Activated CD4-positive, alpha-beta T cell treated with anti-CD3 and anti-CD28 coated beads, Interleukin-2, amount 10 ng/mL, durations not matched to agents 24 days and 14 days (primary cell): ENCODE data around the gene CLDN4. TPM values are rescaled to one million over a fixed set of nuclear protein-coding genes. Genes with fewer than 3 reads are reported as not detected.
"Not testable (repeated sequence)": the region's sequence is repeated elsewhere in the genome, so short reads cannot be mapped to it uniquely, and the experiment has no call there.

Experiments used
- DNase-seq: peaks from one replicate; pipeline ENCODE4 v3.0.0; 2022
- H3K27ac Mint-ChIP-seq: one replicate; pipeline ENCODE4 v1.8.0; 2022; ENCODE audit warnings: mild to moderate bottlenecking, mixed read lengths
- H3K27me3 Mint-ChIP-seq: one replicate; pipeline ENCODE4 v1.8.0; 2022; ENCODE audit warnings: mixed read lengths
- H3K36me3 Mint-ChIP-seq: one replicate; pipeline ENCODE4 v1.8.0; 2022; ENCODE audit warnings: low read depth, mild to moderate bottlenecking, mixed read lengths
- H3K4me1 Mint-ChIP-seq: one replicate; pipeline ENCODE4 v1.8.0; 2021; ENCODE audit warnings: mixed read lengths
- H3K4me3 Mint-ChIP-seq: one replicate; pipeline ENCODE4 v1.8.0; 2022; ENCODE audit warnings: mild to moderate bottlenecking, moderate library complexity, mixed read lengths
- H3K9me3 Mint-ChIP-seq: one replicate; pipeline ENCODE4 v1.8.0; 2021; ENCODE audit warnings: mixed read lengths
- intact Hi-C: fragments of 100-400 bp; cut with micrococcal nuclease; formaldehyde crosslinking; loops from one replicate; pipeline ENCODE4 v1.15.1; 2023
- total RNA-seq: library from RNA; stranded (reverse); gene quantifications from 2 replicates; pipeline ENCODE4 v1.2.3, GENCODE V29; 2022

The CLDN4 gene
- total RNA-seq, 1 donor from 2014 or later: not detected

- Mint-ChIP-seq H3K9me3 (no peaks in the 10 kb centered on the region), H3K27me3 (peaks cover 15% of the 10 kb centered on the region), H3K27ac (peak within 1 kb of the TSS; percentile 77), H3K4me1 (peaks cover 9% of the 10 kb centered on the region), H3K4me3 (peak within 1 kb of the TSS; percentile 86), H3K36me3 (no peaks in the 10 kb centered on the region)
- DNase-seq: peak; percentile 97
- intact Hi-C loops: loop anchor here (1.0 kb wide), 1 partner anchor 9 kb away; no protein-coding TSS in a partner anchor
Observed at GRCh38 chr7:73842067-73842976, 11.5 kb downstream of the CLDN4 start, which contains the start of gene METTL27. METTL27 (minus strand) TSS chr7:73842516; CDS start chr7:73842140, 376 bp downstream.

GRCh38 chr7:73844131-73844547 is 13.3 kb downstream of the CLDN4 start:
- H3K36me3 Mint-ChIP-seq: no peaks in the 10 kb centered on the region
- intact Hi-C loops: no loop called here
- H3K9me3 Mint-ChIP-seq: no peaks in the 10 kb centered on the region
- H3K27me3 Mint-ChIP-seq: peaks cover 21% of the 10 kb centered on the region
- H3K4me3 Mint-ChIP-seq: no peak overlapping the region
- H3K4me1 Mint-ChIP-seq: peaks cover 6% of the 10 kb centered on the region
- no peak for DNase-seq
- H3K27ac Mint-ChIP-seq: no peak overlapping the region

GRCh38 chr7:73844848-73845460 is 14.2 kb downstream of the CLDN4 start:
- intact Hi-C loops: no loop called here
- DNase-seq: no peak
- no peak overlapping the region for H3K27ac Mint-ChIP-seq
- peaks cover 9% of the 10 kb centered on the region for H3K4me1 Mint-ChIP-seq
- no peak overlapping the region for H3K4me3 Mint-ChIP-seq
- H3K27me3 Mint-ChIP-seq: peaks cover 24% of the 10 kb centered on the region
- no peaks in the 10 kb centered on the region for H3K9me3 Mint-ChIP-seq
- no peaks in the 10 kb centered on the region for H3K36me3 Mint-ChIP-seq

GRCh38 chr7:73845701-73846195 is 15.0 kb downstream of the CLDN4 start:
- Mint-ChIP-seq H3K27me3 (peaks cover 28% of the 10 kb centered on the region), H3K4me1 (peaks cover 12% of the 10 kb centered on the region)
- intact Hi-C loops, DNase-seq, H3K27ac Mint-ChIP-seq, H3K4me3 Mint-ChIP-seq, H3K9me3 Mint-ChIP-seq, H3K36me3 Mint-ChIP-seq: not testable (repeated sequence)

- no peak overlapping the region for H3K27ac Mint-ChIP-seq
- H3K27me3 Mint-ChIP-seq: peaks cover 32% of the 10 kb centered on the region
- peaks cover 27% of the 10 kb centered on the region for H3K4me1 Mint-ChIP-seq
- intact Hi-C loops: no loop called here
- no peak for DNase-seq
- no peaks in the 10 kb centered on the region for H3K9me3 Mint-ChIP-seq
- H3K36me3 Mint-ChIP-seq: no peaks in the 10 kb centered on the region
- no peak overlapping the region for H3K4me3 Mint-ChIP-seq
Observed at GRCh38 chr7:73847941-73848723, 17.3 kb downstream of the CLDN4 start.

GRCh38 chr7:73850781-73851207 is 20.0 kb downstream of the CLDN4 start:
- Mint-ChIP-seq H3K27me3 (peaks cover 27% of the 10 kb centered on the region), H3K27ac (no peak overlapping the region), H3K4me1 (peaks cover 24% of the 10 kb centered on the region), H3K36me3 (no peaks in the 10 kb centered on the region), H3K4me3 (no peak overlapping the region), H3K9me3 (no peaks in the 10 kb centered on the region)
- intact Hi-C loops: loop anchor here (1.0 to 5.0 kb wide), 5 partner anchors 8 to 133 kb away; partner anchors contain the start of genes ABHD11, METTL27 and STX1A
- DNase-seq: no peak

GRCh38 chr7:73851410-73852338 is 20.9 kb downstream of the CLDN4 start:
- Mint-ChIP-seq H3K9me3 (no peaks in the 10 kb centered on the region), H3K27ac (peak overlapping the region; percentile 64), H3K4me1 (peaks cover 24% of the 10 kb centered on the region), H3K4me3 (peak overlapping the region; percentile 14), H3K36me3 (no peaks in the 10 kb centered on the region), H3K27me3 (peaks cover 27% of the 10 kb centered on the region)
- intact Hi-C loops: loop anchor here (1.0 to 5.0 kb wide), 5 partner anchors 9 to 134 kb away; partner anchors contain the start of genes ABHD11, METTL27 and STX1A
- peak; percentile 75 for DNase-seq

GRCh38 chr7:73852500-73852899 is 21.7 kb downstream of the CLDN4 start:
- peaks cover 31% of the 10 kb centered on the region for H3K27me3 Mint-ChIP-seq
- intact Hi-C loops: loop anchor here (5.0 kb wide), 1 partner anchor 135 kb away; the partner anchor contains the start of gene STX1A
- peaks cover 24% of the 10 kb centered on the region for H3K4me1 Mint-ChIP-seq
- DNase-seq: no peak
- no peaks in the 10 kb centered on the region for H3K36me3 Mint-ChIP-seq
- no peak overlapping the region for H3K4me3 Mint-ChIP-seq
- H3K27ac Mint-ChIP-seq: no peak overlapping the region
- no peaks in the 10 kb centered on the region for H3K9me3 Mint-ChIP-seq

GRCh38 chr7:73856941-73857340 is 26.1 kb downstream of the CLDN4 start:
- no peak for DNase-seq
- H3K4me1 Mint-ChIP-seq: peaks cover 8% of the 10 kb centered on the region
- H3K36me3 Mint-ChIP-seq: no peaks in the 10 kb centered on the region
- peaks cover 20% of the 10 kb centered on the region for H3K27me3 Mint-ChIP-seq
- intact Hi-C loops: loop anchor here (5.0 kb wide), 1 partner anchor 250 kb away; no protein-coding TSS in a partner anchor
- no peaks in the 10 kb centered on the region for H3K9me3 Mint-ChIP-seq
- H3K4me3 Mint-ChIP-seq: no peak overlapping the region
- H3K27ac Mint-ChIP-seq: no peak overlapping the region

GRCh38 chr7:73858807-73859206 is 28.0 kb downstream of the CLDN4 start:
- Mint-ChIP-seq H3K36me3 (no peaks in the 10 kb centered on the region), H3K27ac (no peak overlapping the region), H3K27me3 (peaks cover 15% of the 10 kb centered on the region), H3K4me3 (no peak overlapping the region), H3K9me3 (no peaks in the 10 kb centered on the region), H3K4me1 (peaks cover 4% of the 10 kb centered on the region)
- DNase-seq: no peak
- intact Hi-C loops: loop anchor here (5.0 kb wide), 1 partner anchor 252 kb away; no protein-coding TSS in a partner anchor

- Mint-ChIP-seq H3K36me3 (no peaks in the 10 kb centered on the region), H3K27ac (no peak within 1 kb of the TSS), H3K4me3 (no peak within 1 kb of the TSS), H3K27me3 (peaks cover 10% of the 10 kb centered on the region), H3K9me3 (no peaks in the 10 kb centered on the region), H3K4me1 (no peaks in the 10 kb centered on the region)
- intact Hi-C loops: no loop called here
- DNase-seq: no peak
Observed at GRCh38 chr7:73860859-73861258, 30.1 kb downstream of the CLDN4 start, which contains the start of gene TMEM270. TMEM270 (plus strand) TSS chr7:73861159; CDS start chr7:73861195, 36 bp downstream.

GRCh38 chr7:73861305-73861704 is 30.5 kb downstream of the CLDN4 start:
- Mint-ChIP-seq H3K4me3 (no peak overlapping the region), H3K27me3 (peaks cover 10% of the 10 kb centered on the region), H3K4me1 (no peaks in the 10 kb centered on the region), H3K27ac (no peak overlapping the region), H3K36me3 (no peaks in the 10 kb centered on the region), H3K9me3 (no peaks in the 10 kb centered on the region)
- DNase-seq: no peak
- intact Hi-C loops: no loop called here
